Left colon (tissue), 2 donors: Measurements from ENCODE around the gene DCUN1D3. TPM values are rescaled to one million over a fixed set of nuclear protein-coding genes. Genes with fewer than 3 reads are reported as not detected.

ENCODE experiments used
- ATAC-seq: fragments of 200-7000 bp; cut with Tn5 transposase; one replicate; pipeline ENCODE4 v1.9.1; 2020; ENCODE audit warnings: mild to moderate bottlenecking, moderate library complexity
- DNase-seq, 2 donors: peaks; one replicate each; pipeline ENCODE4 v3.0.0-alpha.2; 2020
- intact Hi-C, 2 donors: fragments of 100-400 bp; cut with DNase I in 1 of 2; cut with micrococcal nuclease in 1 of 2; formaldehyde crosslinking; loops; one replicate each; pipeline versions ENCODE4 v1.11.2 to v1.14.0; 2022; cut with DNase I, micrococcal nuclease
- total RNA-seq, 2 donors: library from RNA; stranded (reverse); fragmentation: NEBNext Ultra II Directional; extraction: Animal tissue kit (Norgen Biotek cat#: 25700); gene quantifications; one replicate each; pipeline ENCODE4 v1.2.1, GENCODE V29; 2021
- donor health status: DM: no; HTN: no; CAD: no.
- donor health status: DM: yes; HTN: yes; CAD: no.

DCUN1D3 gene
- total RNA-seq, 2 donors from 2014 or later: 12.4 to 14.0 TPM

- DNase-seq: peak; percentile 46 to 78
- intact Hi-C loops: loop anchor here (5.0 to 10.0 kb wide), 3 partner anchors 233 to 445 kb away; no protein-coding TSS in a partner anchor
- ATAC-seq: peak; percentile 74
Observed at GRCh38 chr16:20849589-20850390, 50.4 kb downstream of the DCUN1D3 start.

- ATAC-seq (no peak), DNase-seq (no peak)
- intact Hi-C loops: loop anchor here (5.0 to 10.0 kb wide), 3 partner anchors 235 to 447 kb away; no protein-coding TSS in a partner anchor
Observed at GRCh38 chr16:20847550-20847949, 52.6 kb downstream of the DCUN1D3 start.

- DNase-seq (no peak), ATAC-seq (no peak)
- intact Hi-C loops: loop anchor here (5.0 to 10.0 kb wide), 3 partner anchors 236 to 448 kb away; no protein-coding TSS in a partner anchor
Observed at GRCh38 chr16:20846551-20846950, 53.6 kb downstream of the DCUN1D3 start.

- ATAC-seq (no peak), DNase-seq (no peak)
- intact Hi-C loops: loop anchor here (5.0 to 10.0 kb wide), 3 partner anchors 236 to 449 kb away; no protein-coding TSS in a partner anchor
Observed at GRCh38 chr16:20846030-20846429, 54.1 kb downstream of the DCUN1D3 start.

- intact Hi-C loops: loop anchor here (10.0 kb wide), 2 partner anchors 240 to 450 kb away; no protein-coding TSS in a partner anchor
- ATAC-seq (no peak), DNase-seq (no peak)
Observed at GRCh38 chr16:20844588-20844987, 55.6 kb downstream of the DCUN1D3 start.

- no peak for ATAC-seq
Observed at GRCh38 chr16:20844054-20844453, 56.1 kb downstream of the DCUN1D3 start.

GRCh38 chr16:20839504-20839903, 60.7 kb downstream of the DCUN1D3 start:
- no peak for DNase-seq
- ATAC-seq: no peak

More at GRCh38 chr16:20844054-20844453, 56.1 kb downstream of the DCUN1D3 start:
- intact Hi-C loops: loop anchor here (10.0 kb wide), 2 partner anchors 241 to 451 kb away; no protein-coding TSS in a partner anchor
- no peak for DNase-seq

GRCh38 chr16:20838240-20838639, 61.9 kb downstream of the DCUN1D3 start:
- DNase-seq: no peak
- intact Hi-C loops: no loop called here
- no peak for ATAC-seq

More at GRCh38 chr16:20839504-20839903, 60.7 kb downstream of the DCUN1D3 start:
- intact Hi-C loops: no loop called here

GRCh38 chr16:20833086-20833485, 67.1 kb downstream of the DCUN1D3 start:
- intact Hi-C loops: no loop called here
- ATAC-seq (no peak), DNase-seq (no peak)

GRCh38 chr16:20830372-20830771, 69.8 kb downstream of the DCUN1D3 start:
- intact Hi-C loops: no loop called here
- ATAC-seq: no peak
- no peak for DNase-seq

GRCh38 chr16:20829536-20829935, 70.6 kb downstream of the DCUN1D3 start:
- no peak for DNase-seq
- no peak for ATAC-seq
- intact Hi-C loops: no loop called here

- ATAC-seq (no peak), DNase-seq (no peak)
- intact Hi-C loops: no loop called here
Observed at GRCh38 chr16:20826039-20826566, 74.1 kb downstream of the DCUN1D3 start.

GRCh38 chr16:20822521-20823325, 77.4 kb downstream of the DCUN1D3 start:
- ATAC-seq: no peak
- intact Hi-C loops: no loop called here
- DNase-seq: no peak

- ATAC-seq (no peak), DNase-seq (no peak)
- intact Hi-C loops: no loop called here
Observed at GRCh38 chr16:20821682-20822081, 78.5 kb downstream of the DCUN1D3 start.

- ATAC-seq: no peak
- no peak for DNase-seq
- intact Hi-C loops: no loop called here
Observed at GRCh38 chr16:20818929-20819585, 81.1 kb downstream of the DCUN1D3 start.

GRCh38 chr16:20814784-20815183, 85.4 kb downstream of the DCUN1D3 start:
- ATAC-seq (no peak), DNase-seq (no peak)
- intact Hi-C loops: no loop called here

- DNase-seq (no peak), ATAC-seq (no peak)
- intact Hi-C loops: no loop called here
Observed at GRCh38 chr16:20812510-20812909, 87.6 kb downstream of the DCUN1D3 start.

GRCh38 chr16:20811889-20812439, 88.2 kb downstream of the DCUN1D3 start:
- DNase-seq (peak; percentile 30 to 32), ATAC-seq (peak; percentile 77)
- intact Hi-C loops: no loop called here
